Activated B cell treated with CpG ODN at 0.5 μM for 24 hours (primary cell): ENCODE data around the gene GDPD5. TPM values are rescaled to one million over a fixed set of nuclear protein-coding genes. Genes with fewer than 3 reads are reported as not detected.
A peak's percentile ranks its signal among the peaks of the same experiment; 100 is the strongest.

Experiments used
- ATAC-seq: fragments of 200-7000 bp; cut with Tn5 transposase; one replicate; pipeline ENCODE4 v1.10.0; 2021; ENCODE audit warnings: low read depth, mild to moderate bottlenecking, moderate library complexity
- CTCF ChIA-PET: fragments of 350-600 bp; sonication (Branson Sonifier 250); formaldehyde crosslinking; loops from one replicate; lab custom pipeline; 2021; ENCODE audit warnings: antibody characterized with exemption; lab: Charles Lee
- POLR2A ChIA-PET: fragments of 350-600 bp; sonication (Branson Sonifier 250); formaldehyde crosslinking; loops from one replicate; lab custom pipeline; 2021; ENCODE audit warnings: antibody characterized with exemption; lab: Charles Lee
- DNase-seq: peaks from one replicate; pipeline ENCODE4 v3.0.0; 2022
- H3K27ac Mint-ChIP-seq: one replicate; pipeline ENCODE4 v1.8.0; 2020; ENCODE audit warnings: mixed read lengths
- H3K27me3 Mint-ChIP-seq: one replicate; pipeline ENCODE4 v1.8.0; 2021; ENCODE audit warnings: mixed read lengths
- H3K36me3 Mint-ChIP-seq: one replicate; pipeline ENCODE4 v1.8.0; 2021; ENCODE audit warnings: low read depth, mixed read lengths
- H3K4me1 Mint-ChIP-seq: one replicate; pipeline ENCODE4 v1.8.0; 2021; ENCODE audit warnings: mixed read lengths
- H3K4me3 Mint-ChIP-seq: one replicate; pipeline ENCODE4 v1.8.0; 2020; ENCODE audit warnings: mild to moderate bottlenecking, mixed read lengths
- H3K9me3 Mint-ChIP-seq: one replicate; pipeline ENCODE4 v1.8.0; 2020; ENCODE audit warnings: mixed read lengths
- intact Hi-C: fragments of 100-400 bp; cut with micrococcal nuclease; formaldehyde crosslinking; loops from one replicate; pipeline ENCODE4 v1.15.1; 2024
- total RNA-seq: library from RNA; stranded (reverse); gene quantifications from 2 replicates; pipeline ENCODE4 v1.2.3, GENCODE V29; 2022
- TF ChIP-seq, protein P1 (sequence below): fragments of 200-600 bp; IDR thresholded peaks from one replicate; pipeline ENCODE4 v1.8.0; 2022; ENCODE audit warnings: antibody characterized with exemption, mild to moderate bottlenecking

The GDPD5 gene
- total RNA-seq, 1 donor from 2014 or later: 22.2 TPM

DNA sequence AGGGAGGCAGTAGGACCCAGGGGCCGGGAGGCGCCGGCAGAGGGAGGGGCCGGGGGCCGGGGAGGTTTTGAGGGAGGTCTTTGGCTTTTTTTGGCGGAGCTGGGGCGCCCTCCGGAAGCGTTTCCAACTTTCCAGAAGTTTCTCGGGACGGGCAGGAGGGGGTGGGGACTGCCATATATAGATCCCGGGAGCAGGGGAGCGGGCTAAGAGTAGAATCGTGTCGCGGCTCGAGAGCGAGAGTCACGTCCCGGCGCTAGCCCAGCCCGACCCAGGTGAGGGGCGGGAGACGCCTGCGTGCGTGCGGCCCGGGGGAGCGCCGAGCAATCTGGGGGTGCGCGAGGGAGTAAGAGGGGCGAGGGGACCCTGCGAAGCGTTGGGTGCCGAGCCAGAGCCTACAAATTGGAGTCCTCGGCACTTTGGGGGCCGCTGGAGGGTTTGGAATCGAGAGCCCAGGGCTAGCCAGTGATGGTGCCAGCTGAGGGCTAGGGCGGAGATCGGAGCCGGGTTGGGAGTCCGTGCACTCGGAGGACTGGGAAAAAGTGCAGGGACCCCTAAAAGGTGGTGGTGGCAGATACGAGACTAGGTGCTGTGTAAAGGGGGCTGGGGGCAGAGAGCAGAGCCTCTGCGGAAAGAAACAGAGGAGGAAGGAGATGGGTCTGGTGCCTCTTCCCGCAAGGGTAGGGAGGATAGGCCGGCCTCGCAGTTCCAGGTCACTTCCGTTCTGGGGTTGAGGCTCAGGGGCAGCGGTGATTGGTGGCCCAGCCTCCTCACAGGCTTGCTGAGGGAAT is 36.5 kb upstream of the GDPD5 start, which contains the start of gene SERPINH1:
Gene SERPINH1 (plus strand): TSS at position 206 of the 788 bp plus-strand sequence. CDS start 4,097 bp downstream, outside the sequence.
- ChIA-PET CTCF (interaction anchor here (1.4 kb wide), 1 partner anchor 13 kb away, joined by 4 read pairs; no protein-coding TSS in a partner anchor), POLR2A (interaction anchor here (1.0 to 3.4 kb wide), 5 partner anchors 9 to 25 kb away, joined by 3 to 16 read pairs (median 5); no protein-coding TSS in a partner anchor)
- Mint-ChIP-seq H3K27me3 (peaks cover 2% of the 10 kb centered on the region), H3K36me3 (peaks cover 3% of the 10 kb centered on the region), H3K4me1 (peaks cover 20% of the 10 kb centered on the region), H3K9me3 (no peaks in the 10 kb centered on the region), H3K27ac (peak within 1 kb of the TSS; percentile 76), H3K4me3 (peak within 1 kb of the TSS; percentile 93)
- ATAC-seq (peak; percentile 75), DNase-seq (peak; percentile 47)
- TF ChIP-seq, protein P1, sequence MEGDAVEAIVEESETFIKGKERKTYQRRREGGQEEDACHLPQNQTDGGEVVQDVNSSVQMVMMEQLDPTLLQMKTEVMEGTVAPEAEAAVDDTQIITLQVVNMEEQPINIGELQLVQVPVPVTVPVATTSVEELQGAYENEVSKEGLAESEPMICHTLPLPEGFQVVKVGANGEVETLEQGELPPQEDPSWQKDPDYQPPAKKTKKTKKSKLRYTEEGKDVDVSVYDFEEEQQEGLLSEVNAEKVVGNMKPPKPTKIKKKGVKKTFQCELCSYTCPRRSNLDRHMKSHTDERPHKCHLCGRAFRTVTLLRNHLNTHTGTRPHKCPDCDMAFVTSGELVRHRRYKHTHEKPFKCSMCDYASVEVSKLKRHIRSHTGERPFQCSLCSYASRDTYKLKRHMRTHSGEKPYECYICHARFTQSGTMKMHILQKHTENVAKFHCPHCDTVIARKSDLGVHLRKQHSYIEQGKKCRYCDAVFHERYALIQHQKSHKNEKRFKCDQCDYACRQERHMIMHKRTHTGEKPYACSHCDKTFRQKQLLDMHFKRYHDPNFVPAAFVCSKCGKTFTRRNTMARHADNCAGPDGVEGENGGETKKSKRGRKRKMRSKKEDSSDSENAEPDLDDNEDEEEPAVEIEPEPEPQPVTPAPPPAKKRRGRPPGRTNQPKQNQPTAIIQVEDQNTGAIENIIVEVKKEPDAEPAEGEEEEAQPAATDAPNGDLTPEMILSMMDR: no peak
- intact Hi-C loops: loop anchor here (1.0 kb wide), 1 partner anchor 14 kb away; no protein-coding TSS in a partner anchor

DNA sequence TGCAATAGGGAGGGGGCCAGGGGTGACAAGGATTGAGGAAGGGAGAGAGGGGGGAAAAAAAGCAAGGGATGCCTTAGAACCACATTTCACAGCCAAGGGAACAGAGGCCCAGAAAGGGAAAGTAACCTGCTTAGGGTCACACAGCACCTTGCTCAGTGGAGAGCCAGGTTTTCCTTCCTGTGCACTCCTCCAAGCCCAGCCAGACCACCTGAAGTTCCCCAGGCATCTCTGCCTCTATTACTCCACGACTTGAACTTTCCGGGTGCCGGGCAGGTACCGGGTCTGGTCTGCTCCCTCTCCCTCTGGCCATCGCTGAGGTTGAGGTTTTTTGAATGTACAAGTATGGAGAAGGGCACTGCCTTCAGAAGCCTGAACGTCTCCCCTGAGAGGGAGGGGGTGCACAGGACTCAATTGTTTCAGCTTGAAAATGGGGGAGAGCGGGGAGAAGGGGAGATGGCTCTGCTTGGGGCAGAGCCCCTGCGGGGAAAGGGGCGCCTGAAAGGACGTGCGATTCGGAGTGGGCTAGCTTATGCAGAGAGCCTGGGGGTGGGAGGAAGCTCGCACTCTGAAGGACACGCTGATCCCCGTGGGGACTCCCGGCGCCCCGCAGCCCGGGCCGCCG is 35.8 kb upstream of the GDPD5 start:
- ATAC-seq (no peak), DNase-seq (no peak)
- intact Hi-C loops: loop anchor here (1.0 kb wide), 1 partner anchor 15 kb away; no protein-coding TSS in a partner anchor
- H3K9me3 Mint-ChIP-seq: no peaks in the 10 kb centered on the region
- H3K4me3 Mint-ChIP-seq: peak overlapping the region; percentile 93
- H3K4me1 Mint-ChIP-seq: peaks cover 20% of the 10 kb centered on the region
- peaks cover 2% of the 10 kb centered on the region for H3K27me3 Mint-ChIP-seq
- H3K36me3 Mint-ChIP-seq: peaks cover 3% of the 10 kb centered on the region
- TF ChIP-seq, protein P1: no peak
- POLR2A ChIA-PET: interaction anchor here (0.7 to 3.4 kb wide), 6 partner anchors 9 to 129 kb away, joined by 3 to 16 read pairs (median 6); no protein-coding TSS in a partner anchor
- peak overlapping the region; percentile 37 for H3K27ac Mint-ChIP-seq
- CTCF ChIA-PET: interaction anchor here (1.4 kb wide), 1 partner anchor 14 kb away, joined by 4 read pairs; no protein-coding TSS in a partner anchor

DNA sequence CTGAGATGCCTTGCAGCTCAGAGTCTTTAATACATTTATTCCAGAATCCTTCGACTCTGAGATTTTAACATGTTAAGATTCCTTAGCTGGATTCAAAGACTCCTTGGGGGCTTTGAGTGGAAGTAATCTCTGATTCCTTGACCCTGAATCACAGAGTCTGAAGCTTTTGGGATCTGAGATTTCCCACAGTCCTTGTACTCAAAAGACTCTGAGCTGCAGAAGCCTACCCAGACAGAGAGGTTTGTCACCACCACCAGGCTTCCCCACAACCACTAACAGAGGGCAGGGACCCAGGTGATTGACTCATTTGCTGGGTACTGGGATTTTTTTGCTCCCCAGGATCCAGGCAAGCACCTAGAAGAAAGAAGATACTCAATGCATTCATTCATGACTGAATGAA is 34.9 kb upstream of the GDPD5 start:
- Mint-ChIP-seq H3K36me3 (peaks cover 3% of the 10 kb centered on the region), H3K27me3 (peaks cover 2% of the 10 kb centered on the region), H3K4me1 (peaks cover 20% of the 10 kb centered on the region), H3K4me3 (peak overlapping the region; percentile 44), H3K9me3 (no peaks in the 10 kb centered on the region), H3K27ac (no peak overlapping the region)
- ATAC-seq (no peak), DNase-seq (no peak)
- intact Hi-C loops: no loop called here
- ChIA-PET CTCF (no interaction called here), POLR2A (interaction anchor here (0.7 to 3.4 kb wide), 2 partner anchors 22 to 128 kb away, joined by 6 to 16 read pairs; no protein-coding TSS in a partner anchor)
- TF ChIP-seq, protein P1: no peak

DNA sequence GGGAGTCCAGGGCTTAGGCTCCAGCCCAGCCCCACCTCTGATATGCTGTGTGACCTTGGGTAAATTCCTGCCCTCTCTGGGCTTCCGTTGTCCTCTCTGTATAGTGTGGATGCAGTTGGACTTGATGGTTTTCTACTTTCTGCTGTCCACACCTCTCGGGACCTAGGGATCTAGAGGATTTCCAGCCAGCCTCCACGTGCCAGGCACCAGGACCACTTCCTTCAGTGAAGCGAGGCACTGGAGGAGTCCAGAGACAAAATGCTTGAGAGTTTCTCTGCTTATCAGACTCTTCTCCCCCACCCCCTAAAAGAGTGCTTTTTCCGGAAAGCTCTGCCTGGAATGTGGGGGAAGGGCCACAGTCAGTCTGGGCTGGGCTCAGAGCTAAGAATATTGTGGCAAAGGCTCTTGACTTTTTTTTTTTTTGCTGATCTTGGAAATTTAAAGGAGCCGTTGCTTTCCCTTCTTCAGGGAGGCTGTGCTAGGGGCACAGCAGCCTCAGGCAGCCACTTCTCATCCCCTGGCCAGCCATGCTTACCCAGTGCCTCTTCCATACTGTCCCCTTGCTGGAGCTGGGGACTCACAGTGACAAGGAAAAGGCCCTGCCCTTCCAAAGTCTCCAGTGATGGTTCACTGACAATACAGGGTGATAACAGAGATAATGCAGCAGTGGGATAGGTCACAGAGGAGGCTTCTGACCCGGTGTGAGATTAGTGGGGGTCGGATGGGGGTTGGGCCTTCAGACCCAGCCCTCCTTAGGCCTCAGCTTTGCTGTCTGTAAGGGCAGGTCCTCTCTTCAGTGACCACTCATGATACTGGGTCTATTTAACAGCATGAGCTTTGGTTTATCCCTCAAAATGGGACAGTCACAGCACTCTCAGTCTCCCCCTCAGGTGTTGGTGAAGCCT is 33.5 kb upstream of the GDPD5 start:
- H3K27me3 Mint-ChIP-seq: peaks cover 2% of the 10 kb centered on the region
- ChIA-PET POLR2A (interaction anchor here (0.7 kb wide), 1 partner anchor 19 kb away, joined by 4 read pairs; no protein-coding TSS in a partner anchor), CTCF (no interaction called here)
- intact Hi-C loops: no loop called here
- peaks cover 20% of the 10 kb centered on the region for H3K4me1 Mint-ChIP-seq
- peaks cover 3% of the 10 kb centered on the region for H3K36me3 Mint-ChIP-seq
- TF ChIP-seq, protein P1: no peak
- DNase-seq: no peak
- H3K27ac Mint-ChIP-seq: no peak overlapping the region
- H3K9me3 Mint-ChIP-seq: no peaks in the 10 kb centered on the region
- no peak overlapping the region for H3K4me3 Mint-ChIP-seq
- ATAC-seq: no peak
